ENCODE results near the gene SUMF1.

SUMF1 gene

GRCh38 chr3:4467522-4467867, 426 bp upstream of the SUMF1 start:
- Histone ChIP-seq H3F3A (ENCODE audit: low read depth) (no peaks in the 10 kb centered on the region), H3K27me3 (ENCODE audit: insufficient read depth, low read length, poor library complexity, severe bottlenecking) (no peaks in the 10 kb centered on the region), H4K20me1 (ENCODE audit: insufficient read depth, low read length, poor library complexity, severe bottlenecking) (no peaks in the 10 kb centered on the region), H2AFZ (ENCODE audit: low read length) (peak overlapping the region; percentile 93), H3K9me3 (ENCODE audit: insufficient read depth, low read depth, low read length) (no peaks in the 10 kb centered on the region), H3K4me2 (ENCODE audit: low read depth, low read length, poor library complexity, severe bottlenecking) (peak overlapping the region; percentile 64), H3K36me3 (ENCODE audit: insufficient read depth, low read length) (no peaks in the 10 kb centered on the region), H3K4me1 (ENCODE audit: insufficient read depth, low read length, poor library complexity, severe bottlenecking) (peaks cover 10% of the 10 kb centered on the region), H3K4me3 (ENCODE audit: low read length, poor library complexity, severe bottlenecking) (peak overlapping the region; percentile 90), H3K9me2 (replicated peaks; ENCODE audit: low read depth, low read length) (no peaks in the 10 kb centered on the region), H3K9ac (ENCODE audit: low read depth, low read length, poor library complexity, severe bottlenecking) (peak overlapping the region; percentile 44), H3K79me2 (ENCODE audit: insufficient read depth, low read length) (peaks cover 7% of the 10 kb centered on the region)
- no peak for TF ChIP-seq EZH2phosphoT487 (IDR thresholded peaks at IDR 0.05; ENCODE audit: borderline replicate concordance)
- TF ChIP-seq, protein P1, sequence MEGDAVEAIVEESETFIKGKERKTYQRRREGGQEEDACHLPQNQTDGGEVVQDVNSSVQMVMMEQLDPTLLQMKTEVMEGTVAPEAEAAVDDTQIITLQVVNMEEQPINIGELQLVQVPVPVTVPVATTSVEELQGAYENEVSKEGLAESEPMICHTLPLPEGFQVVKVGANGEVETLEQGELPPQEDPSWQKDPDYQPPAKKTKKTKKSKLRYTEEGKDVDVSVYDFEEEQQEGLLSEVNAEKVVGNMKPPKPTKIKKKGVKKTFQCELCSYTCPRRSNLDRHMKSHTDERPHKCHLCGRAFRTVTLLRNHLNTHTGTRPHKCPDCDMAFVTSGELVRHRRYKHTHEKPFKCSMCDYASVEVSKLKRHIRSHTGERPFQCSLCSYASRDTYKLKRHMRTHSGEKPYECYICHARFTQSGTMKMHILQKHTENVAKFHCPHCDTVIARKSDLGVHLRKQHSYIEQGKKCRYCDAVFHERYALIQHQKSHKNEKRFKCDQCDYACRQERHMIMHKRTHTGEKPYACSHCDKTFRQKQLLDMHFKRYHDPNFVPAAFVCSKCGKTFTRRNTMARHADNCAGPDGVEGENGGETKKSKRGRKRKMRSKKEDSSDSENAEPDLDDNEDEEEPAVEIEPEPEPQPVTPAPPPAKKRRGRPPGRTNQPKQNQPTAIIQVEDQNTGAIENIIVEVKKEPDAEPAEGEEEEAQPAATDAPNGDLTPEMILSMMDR (conservative IDR thresholded peaks at IDR 0.05; ENCODE audit: low read length), result no peak

- Histone ChIP-seq H3F3A (ENCODE audit: low read depth) (no peaks in the 10 kb centered on the region), H3K36me3 (ENCODE audit: insufficient read depth, low read length) (no peaks in the 10 kb centered on the region)
Measured at GRCh38 chr3:4464576-4464975, 2.5 kb downstream of the SUMF1 start.

DNA sequence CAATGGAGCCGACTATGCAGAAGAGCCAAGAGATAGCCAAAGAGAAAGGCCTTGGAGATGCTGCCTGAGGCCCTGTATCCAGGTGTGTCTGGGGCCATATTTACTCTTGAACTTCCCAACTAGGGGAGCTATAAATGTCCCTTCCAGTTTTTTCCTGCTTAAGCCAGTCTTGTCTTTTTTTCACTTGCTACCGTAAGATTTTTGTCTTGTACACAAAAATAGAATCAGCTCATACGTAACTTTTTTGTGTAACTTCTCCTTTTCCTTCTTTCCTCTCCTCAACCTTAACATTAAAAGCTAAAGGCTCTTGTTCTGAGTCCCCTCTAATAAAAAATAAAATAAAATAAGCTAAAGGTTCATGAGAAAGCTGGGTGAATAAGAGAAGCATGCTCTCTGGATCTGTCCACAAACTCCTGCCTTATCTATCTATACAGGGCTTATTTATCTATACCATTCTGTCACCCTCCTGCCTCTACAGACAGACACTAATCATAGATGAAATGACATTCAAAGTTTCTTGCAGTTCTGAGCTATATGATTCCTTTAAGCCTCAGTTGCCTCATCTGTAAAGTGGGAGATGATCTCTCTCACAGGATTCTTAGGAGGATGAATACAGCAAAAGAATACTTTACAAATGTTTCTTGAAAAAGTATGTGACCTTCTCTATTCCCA, 4.6 kb downstream of the SUMF1 start:
- Histone ChIP-seq H3K36me3 (ENCODE audit: insufficient read depth, low read length) (no peaks in the 10 kb centered on the region), H3K27me3 (ENCODE audit: insufficient read depth, low read length, poor library complexity, severe bottlenecking) (no peaks in the 10 kb centered on the region), H3K79me2 (ENCODE audit: insufficient read depth, low read length) (peaks cover 7% of the 10 kb centered on the region), H4K20me1 (ENCODE audit: insufficient read depth, low read length, poor library complexity, severe bottlenecking) (no peaks in the 10 kb centered on the region), H3K4me1 (ENCODE audit: insufficient read depth, low read length, poor library complexity, severe bottlenecking) (peaks cover 16% of the 10 kb centered on the region), H3F3A (ENCODE audit: low read depth) (no peaks in the 10 kb centered on the region), H3K9ac (ENCODE audit: low read depth, low read length, poor library complexity, severe bottlenecking) (no peak overlapping the region), H3K4me3 (ENCODE audit: low read length, poor library complexity, severe bottlenecking) (no peak overlapping the region), H3K9me3 (ENCODE audit: insufficient read depth, low read depth, low read length) (no peaks in the 10 kb centered on the region), H2AFZ (ENCODE audit: low read length) (no peak overlapping the region), H3K9me2 (replicated peaks; ENCODE audit: low read depth, low read length) (no peaks in the 10 kb centered on the region), H3K4me2 (ENCODE audit: low read depth, low read length, poor library complexity, severe bottlenecking) (no peak overlapping the region)
- TF ChIP-seq EZH2phosphoT487 (IDR thresholded peaks at IDR 0.05; ENCODE audit: borderline replicate concordance), result no peak

More at GRCh38 chr3:4464576-4464975, 2.5 kb downstream of the SUMF1 start:
- no peaks in the 10 kb centered on the region for H3K9me3 ChIP-seq (ENCODE audit: insufficient read depth, low read depth, low read length)
- H4K20me1 ChIP-seq (ENCODE audit: insufficient read depth, low read length, poor library complexity, severe bottlenecking), result no peaks in the 10 kb centered on the region
- H3K4me2 ChIP-seq (ENCODE audit: low read depth, low read length, poor library complexity, severe bottlenecking), result no peak overlapping the region
- no peaks in the 10 kb centered on the region for H3K9me2 ChIP-seq (replicated peaks; ENCODE audit: low read depth, low read length)
- no peak overlapping the region for H2AFZ ChIP-seq (ENCODE audit: low read length)
- H3K79me2 ChIP-seq (ENCODE audit: insufficient read depth, low read length), result peaks cover 7% of the 10 kb centered on the region
- H3K27me3 ChIP-seq (ENCODE audit: insufficient read depth, low read length, poor library complexity, severe bottlenecking), result no peaks in the 10 kb centered on the region
- no peak overlapping the region for H3K9ac ChIP-seq (ENCODE audit: low read depth, low read length, poor library complexity, severe bottlenecking)
- no peak for TF ChIP-seq EZH2phosphoT487 (IDR thresholded peaks at IDR 0.05; ENCODE audit: borderline replicate concordance)
- TF ChIP-seq, protein P1 (conservative IDR thresholded peaks at IDR 0.05; ENCODE audit: low read length), result no peak
- H3K4me1 ChIP-seq (ENCODE audit: insufficient read depth, low read length, poor library complexity, severe bottlenecking), result peaks cover 17% of the 10 kb centered on the region
- H3K4me3 ChIP-seq (ENCODE audit: low read length, poor library complexity, severe bottlenecking), result no peak overlapping the region
